Astrocyte (in vitro differentiated cells and primary cell): ENCODE measurements around the gene SCGB1C2.

ENCODE experiments used
- EZH2 ChIP-seq: IDR thresholded peaks from 2 replicates; pipeline ENCODE4 v1.6.1; 2012; ENCODE audit warnings: mild to moderate bottlenecking, low read length, inconsistent platforms; ENCODE audit not compliant: insufficient read depth
- TF ChIP-seq, protein P1 (sequence below): IDR thresholded peaks from 2 replicates; pipeline ENCODE4 v1.5.1; 2011; ENCODE audit warnings: low read depth, mild to moderate bottlenecking, inconsistent platforms, low read length, moderate library complexity; ENCODE audit not compliant: insufficient read depth

DNA sequence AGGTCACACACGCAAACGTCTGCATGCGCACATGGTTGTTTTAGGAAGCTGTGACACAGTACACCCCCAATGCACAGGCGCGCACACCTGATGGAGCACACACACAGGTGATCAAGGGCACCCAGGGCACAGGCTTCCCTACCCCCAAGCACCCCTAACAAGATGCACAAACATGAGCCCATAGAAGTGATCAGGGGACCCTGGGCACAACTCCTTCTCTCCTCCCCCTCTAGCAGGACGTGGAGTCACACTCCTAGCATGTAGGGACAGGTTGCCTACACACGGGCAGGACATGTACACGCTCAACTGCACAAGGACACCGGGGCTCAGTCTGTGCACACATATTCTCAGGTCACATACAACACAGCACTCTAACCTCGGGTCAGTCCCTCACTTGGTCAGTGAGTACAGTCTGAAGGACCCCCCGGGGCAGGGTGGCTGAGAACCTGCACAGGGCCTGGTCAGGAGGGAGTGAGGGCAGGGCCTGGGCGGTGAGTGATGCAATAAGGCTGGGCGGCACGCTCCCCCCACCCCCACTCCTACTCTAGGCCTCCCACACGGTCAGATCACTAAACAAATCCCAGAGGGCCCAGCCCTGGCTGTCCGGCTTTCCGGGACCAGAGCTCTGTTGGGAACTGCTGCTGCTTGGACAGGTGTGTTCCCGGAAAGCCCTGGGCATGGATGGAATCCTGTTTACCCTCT is 44.8 kb downstream of the SCGB1C2 start:
- TF ChIP-seq, protein P1, sequence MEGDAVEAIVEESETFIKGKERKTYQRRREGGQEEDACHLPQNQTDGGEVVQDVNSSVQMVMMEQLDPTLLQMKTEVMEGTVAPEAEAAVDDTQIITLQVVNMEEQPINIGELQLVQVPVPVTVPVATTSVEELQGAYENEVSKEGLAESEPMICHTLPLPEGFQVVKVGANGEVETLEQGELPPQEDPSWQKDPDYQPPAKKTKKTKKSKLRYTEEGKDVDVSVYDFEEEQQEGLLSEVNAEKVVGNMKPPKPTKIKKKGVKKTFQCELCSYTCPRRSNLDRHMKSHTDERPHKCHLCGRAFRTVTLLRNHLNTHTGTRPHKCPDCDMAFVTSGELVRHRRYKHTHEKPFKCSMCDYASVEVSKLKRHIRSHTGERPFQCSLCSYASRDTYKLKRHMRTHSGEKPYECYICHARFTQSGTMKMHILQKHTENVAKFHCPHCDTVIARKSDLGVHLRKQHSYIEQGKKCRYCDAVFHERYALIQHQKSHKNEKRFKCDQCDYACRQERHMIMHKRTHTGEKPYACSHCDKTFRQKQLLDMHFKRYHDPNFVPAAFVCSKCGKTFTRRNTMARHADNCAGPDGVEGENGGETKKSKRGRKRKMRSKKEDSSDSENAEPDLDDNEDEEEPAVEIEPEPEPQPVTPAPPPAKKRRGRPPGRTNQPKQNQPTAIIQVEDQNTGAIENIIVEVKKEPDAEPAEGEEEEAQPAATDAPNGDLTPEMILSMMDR, result no peak
- no peak for TF ChIP-seq EZH2
